GM12878 (cell line): ENCODE data around the gene FCRLB. TPM values are rescaled to one million over a fixed set of nuclear protein-coding genes. Genes with fewer than 3 reads are reported as not detected.

Source experiments
- BCL11A ChIP-seq: IDR thresholded peaks from 2 replicates; pipeline ENCODE4 v1.6.1; 2011; ENCODE audit warnings: low read depth, low read length
- BMI1 ChIP-seq: fragments of 450-650 bp; IDR thresholded peaks from 2 replicates; pipeline ENCODE4 v1.6.1; 2016; ENCODE audit warnings: mild to moderate bottlenecking, moderate library complexity, borderline replicate concordance
- CHD2 ChIP-seq: IDR thresholded peaks from 2 replicates; pipeline ENCODE4 v1.6.1; 2011; ENCODE audit warnings: low read depth, low read length, improper control_type of control experiment, borderline replicate concordance
- CTCF ChIP-seq, 3 experiments: IDR thresholded peaks in 2 of 3; conservative IDR thresholded peaks in 1 of 3; 2 replicates each; pipeline ENCODE4 v1.5.1; 2011; ENCODE audit warnings: low read depth in 3 of 3, low read length in 3 of 3, mild to moderate bottlenecking in 3 of 3, control low read depth in 2 of 3, moderate library complexity in 2 of 3, inconsistent platforms in 1 of 3, mixed read lengths in 1 of 3; ENCODE audit not compliant: control insufficient read depth in 2 of 3, insufficient read depth in 1 of 3; ENCODE audit errors: extremely low read depth in 1 of 3
- EGR1 ChIP-seq, 2 experiments: IDR thresholded peaks; 1 replicate in 1 of 2; 2 replicates in 1 of 2; pipeline ENCODE4 v1.6.1; 2011 to 2012; ENCODE audit warnings: low read depth in 2 of 2, low read length in 2 of 2, borderline replicate concordance in 1 of 2, mild to moderate bottlenecking in 1 of 2, moderate library complexity in 1 of 2
- EZH2 ChIP-seq: IDR thresholded peaks from 2 replicates; pipeline ENCODE4 v1.6.1; 2012; ENCODE audit warnings: low read depth, mild to moderate bottlenecking, control low read depth, inconsistent platforms, low read length, borderline replicate concordance; ENCODE audit not compliant: control insufficient read depth
- FOXK2 ChIP-seq: fragments of 450-650 bp; IDR thresholded peaks from 2 replicates; pipeline ENCODE4 v1.6.1; 2017; ENCODE audit warnings: mild to moderate bottlenecking, moderate library complexity
- FOXM1 ChIP-seq: IDR thresholded peaks from 2 replicates; pipeline ENCODE4 v1.6.1; 2012; ENCODE audit warnings: low read depth, mild to moderate bottlenecking, inconsistent platforms, low read length, moderate library complexity
- HDAC6 ChIP-seq: fragments of 200-600 bp; sonication (generic); IDR thresholded peaks from one replicate; pipeline ENCODE4 v1.8.0; 2017; ENCODE audit warnings: antibody characterized with exemption; ENCODE audit not compliant: unreplicated experiment
- JUND ChIP-seq: IDR thresholded peaks from 2 replicates; pipeline ENCODE4 v1.6.1; 2012; ENCODE audit warnings: low read depth, mild to moderate bottlenecking, low read length, improper control_type of control experiment, moderate library complexity
- KLF5 ChIP-seq: fragments of 450-650 bp; IDR thresholded peaks from 2 replicates; pipeline ENCODE4 v1.6.1; 2014; ENCODE audit warnings: mild to moderate bottlenecking; ENCODE audit not compliant: partially characterized antibody
- MLLT1 ChIP-seq: fragments of 450-650 bp; IDR thresholded peaks from 2 replicates; pipeline ENCODE4 v1.6.1; 2016; ENCODE audit warnings: mild to moderate bottlenecking
- NFXL1 ChIP-seq: fragments of 450-650 bp; IDR thresholded peaks from 2 replicates; pipeline ENCODE4 v1.6.1; 2017; ENCODE audit warnings: antibody characterized with exemption, mild to moderate bottlenecking, borderline replicate concordance
- NR2F1 ChIP-seq: fragments of 450-650 bp; conservative IDR thresholded peaks from 2 replicates; pipeline ENCODE4 v1.6.1; 2017; ENCODE audit warnings: mild to moderate bottlenecking
- PML ChIP-seq: IDR thresholded peaks from 2 replicates; pipeline ENCODE4 v1.6.1; 2012; ENCODE audit warnings: low read length, inconsistent platforms
- RAD21 ChIP-seq: IDR thresholded peaks from 2 replicates; pipeline ENCODE4 v1.6.1; 2011; ENCODE audit warnings: mild to moderate bottlenecking, low read depth, low read length, moderate library complexity; ENCODE audit not compliant: insufficient read depth
- RAD51 ChIP-seq: fragments of 450-650 bp; IDR thresholded peaks from 2 replicates; pipeline ENCODE4 v1.6.1; 2016; ENCODE audit warnings: moderate library complexity, mild to moderate bottlenecking, inconsistent platforms
- REST ChIP-seq: IDR thresholded peaks from 2 replicates; pipeline ENCODE4 v1.6.1; 2012; ENCODE audit warnings: mild to moderate bottlenecking, low read depth, low read length
- SMAD1 ChIP-seq: fragments of 450-650 bp; IDR thresholded peaks from 2 replicates; pipeline ENCODE4 v1.6.1; 2018; ENCODE audit warnings: mild to moderate bottlenecking, low read depth; ENCODE audit not compliant: partially characterized antibody
- SMC3 ChIP-seq: IDR thresholded peaks from 2 replicates; pipeline ENCODE4 v1.6.1; 2011; ENCODE audit warnings: low read length, improper control_type of control experiment, borderline replicate concordance
- SUZ12 ChIP-seq: fragments of 200-600 bp; sonication (generic); IDR thresholded peaks from one replicate; pipeline ENCODE4 v1.6.1; 2018; ENCODE audit warnings: antibody characterized with exemption, mild to moderate bottlenecking; ENCODE audit not compliant: unreplicated experiment
- USF2 ChIP-seq: IDR thresholded peaks from 2 replicates; pipeline ENCODE4 v1.6.1; 2011; ENCODE audit warnings: low read depth, low read length, improper control_type of control experiment, borderline replicate concordance
- YY1 ChIP-seq: IDR thresholded peaks from 2 replicates; pipeline ENCODE4 v1.6.1; 2011; ENCODE audit warnings: low read depth, mild to moderate bottlenecking, low read length
- polyA plus RNA-seq, 11 experiments: library from polyadenylated mRNA; depleted of rRNA in 4 of 11; unstranded in 6 of 11; stranded (reverse) in 5 of 11; fragments of >200 nt; fragmentation: Nextera tagmentation in 4 of 11; fragmentation: Illumina TruSeq in 1 of 11; extraction: Ambion mirVana in 4 of 11; extraction: Trizol in 1 of 11; gene quantifications; 1 replicate in 1 of 11; 2 replicates in 10 of 11; pipeline versions ENCODE4 v1.2.1 to v1.2.3, GENCODE V29; 2011 to 2016; ENCODE audit warnings: inconsistent platforms in 2 of 11, missing spikeins in 2 of 11, low read depth in 1 of 11
- total RNA-seq, 4 experiments: library from RNA; depleted of rRNA in 3 of 4; stranded (reverse); fragments of >200 nt in 3 of 4; fragmentation: Illumina TruSeq in 1 of 4; extraction: Trizol in 1 of 4; gene quantifications; 2 replicates each; pipeline versions ENCODE4 v1.2.1 to v1.2.3, GENCODE V29; 2013 to 2021

FCRLB gene
- total and polyA plus RNA-seq, 10 of the 15 experiments (the other 5 are each of a cell fraction or from before 2014, with no cell fraction given), result 0.55 to 11.7 (median 5.6) TPM

GRCh38 chr1:161727256-161727924 lies 6.0 kb downstream of the FCRLB start (continued):
- TF ChIP-seq USF2, result no peak
- TF ChIP-seq SMAD1, result no peak
- no peak for TF ChIP-seq KLF5
- TF ChIP-seq PML, result peak; percentile 50; the same call in 1 of the 2 replicates
- no peak for TF ChIP-seq NFXL1
- no peak for TF ChIP-seq FOXM1
- no peak for TF ChIP-seq CHD2
- TF ChIP-seq RAD21, result no peak
- no peak for TF ChIP-seq FOXK2
- no peak for TF ChIP-seq BCL11A
- no peak for TF ChIP-seq CTCF (IDR thresholded peaks at IDR 0.05 in 2 of 3, conservative IDR thresholded peaks at IDR 0.05 in 1 of 3; ENCODE audit: control insufficient read depth in 2 of 3, extremely low read depth in 1 of 3, insufficient read depth in 1 of 3, low read depth in 3 of 3, low read length in 3 of 3)
- no peak for TF ChIP-seq SMC3
- TF ChIP-seq SUZ12, result no peak
- no peak for TF ChIP-seq RAD51
- no peak for TF ChIP-seq JUND
- TF ChIP-seq EGR1 (IDR thresholded peaks at IDR 0.05; ENCODE audit: borderline replicate concordance in 1 of 2, low read depth in 2 of 2, low read length in 2 of 2), result 0 out of 3 replicates have a peak, but pooled peaks of 1 of the 2 experiments have one; percentile 14
- no peak for TF ChIP-seq BMI1
- no peak for TF ChIP-seq EZH2
- TF ChIP-seq HDAC6, result no peak
- no peak for TF ChIP-seq REST
- no peak for TF ChIP-seq MLLT1
- no peak for TF ChIP-seq NR2F1
- TF ChIP-seq YY1, result no peak
